A549 (cell line): ENCODE results near the gene N4BP2L2. TPM values are rescaled to one million over a fixed set of nuclear protein-coding genes. Genes with fewer than 3 reads are reported as not detected.

Source experiments
- ATAC-seq, 2 experiments: fragments of 200-7000 bp in 1 of 2; fragments of >200 bp in 1 of 2; cut with Nextera tagmentation in 1 of 2; cut with Tn5 transposase in 1 of 2; 3 replicates each; pipeline versions ENCODE4 v1.8.0 to v1.9.1; 2018 to 2020; ENCODE audit warnings: mild to moderate bottlenecking in 1 of 2, moderate library complexity in 1 of 2
- CTCF ChIA-PET: fragments of 300-600 bp; sonication (Branson Sonifier 250); formaldehyde crosslinking; extraction: SDS; loops from one replicate; lab custom pipeline; 2021; ENCODE audit warnings: antibody characterized with exemption, inconsistent platforms; lab: Yijun Ruan, JAX
- POLR2A ChIA-PET: fragments of 350-600 bp; formaldehyde crosslinking; extraction: SDS; loops from one replicate; lab custom pipeline; 2021; ENCODE audit warnings: antibody characterized with exemption, inconsistent platforms; lab: Yijun Ruan, JAX
- DNase-seq, 2 experiments: peaks; one replicate each; pipeline versions ENCODE4 v3.0.0 to v3.0.0-alpha.2; 2011 to 2016; ENCODE audit warnings: low read depth in 1 of 2, low spot score in 1 of 2
- FAIRE-seq: peaks from 2 replicates; lab custom pipeline; 2011; peaks lifted over from hg19 to GRCh38; lab: Jason Lieb, UNC
- H3K27ac ChIP-seq, 2 experiments: fragments of >200 bp; sonication (Bioruptor Twin); formaldehyde crosslinking; 3 replicates each; pipeline ENCODE4 v1.5.1; 2016 to 2017
- H3K4me1 ChIP-seq: fragments of >200 bp; sonication (Bioruptor Twin); formaldehyde crosslinking; 3 replicates; pipeline ENCODE4 v1.6.1; 2016
- H3K4me2 ChIP-seq: fragments of >200 bp; sonication (Bioruptor Twin); formaldehyde crosslinking; 3 replicates; pipeline ENCODE4 v1.6.1; 2016
- H3K4me3 ChIP-seq: fragments of >200 bp; sonication (Bioruptor Twin); formaldehyde crosslinking; 3 replicates; pipeline ENCODE4 v1.5.1; 2016
- H3K9me3 ChIP-seq: fragments of >200 bp; sonication (Bioruptor Twin); formaldehyde crosslinking; 3 replicates; pipeline ENCODE4 v1.6.1; 2016
- CBX8 ChIP-seq: fragments of 200-600 bp; sonication (generic); IDR thresholded peaks from 2 replicates; pipeline ENCODE4 v1.6.1; 2016
- CHD4 ChIP-seq: fragments of 200-600 bp; sonication (generic); IDR thresholded peaks from 2 replicates; pipeline ENCODE4 v1.6.1; 2016; ENCODE audit warnings: antibody characterized with exemption, mild to moderate bottlenecking, borderline replicate concordance
- E2F6 ChIP-seq: IDR thresholded peaks from 2 replicates; pipeline ENCODE4 v1.6.1; 2012; ENCODE audit warnings: low read depth, borderline replicate concordance
- FOSB ChIP-seq: fragments of 250-450 bp; sonication (Bioruptor Pico); IDR thresholded peaks from 2 replicates; pipeline ENCODE4 v1.5.0; 2020; ENCODE audit warnings: mild to moderate bottlenecking, moderate library complexity
- FOSL2 ChIP-seq, 2 experiments: fragments of 450-650 bp in 1 of 2; fragments of >200 bp in 1 of 2; sonication (Bioruptor Twin) in 1 of 2; formaldehyde crosslinking; IDR thresholded peaks; 2 replicates each; pipeline versions ENCODE4 v1.5.0 to v1.6.1; 2016 to 2020; ENCODE audit warnings: mild to moderate bottlenecking in 1 of 2, moderate library complexity in 1 of 2
- GATA3 ChIP-seq: IDR thresholded peaks from 2 replicates; pipeline ENCODE4 v1.6.1; 2012; ENCODE audit warnings: borderline replicate concordance
- HDAC2 ChIP-seq: fragments of 200-600 bp; sonication (generic); IDR thresholded peaks from 2 replicates; pipeline ENCODE4 v1.6.1; 2016
- HES2 ChIP-seq: fragments of >200 bp; sonication (Bioruptor Twin); formaldehyde crosslinking; IDR thresholded peaks from 2 replicates; pipeline ENCODE4 v1.6.1; 2016
- HEYL ChIP-seq: fragments of 250-450 bp; sonication (Bioruptor Pico); IDR thresholded peaks from 2 replicates; pipeline ENCODE4 v1.8.0; 2021; ENCODE audit warnings: mild to moderate bottlenecking, moderate library complexity
- HMGXB4 ChIP-seq: fragments of 250-450 bp; sonication (Bioruptor Pico); IDR thresholded peaks from 2 replicates; pipeline ENCODE4 v1.5.0; 2021; ENCODE audit warnings: mild to moderate bottlenecking, moderate library complexity, borderline replicate concordance
- HOXB5 ChIP-seq: fragments of 250-450 bp; sonication (Bioruptor Pico); IDR thresholded peaks from 2 replicates; pipeline ENCODE4 v1.5.0; 2020; ENCODE audit warnings: mild to moderate bottlenecking, moderate library complexity
- JUN ChIP-seq, 2 experiments: fragments of >200 bp; sonication (Bioruptor Twin); formaldehyde crosslinking; IDR thresholded peaks; 2 replicates in 1 of 2; 3 replicates in 1 of 2; pipeline ENCODE4 v1.6.1; 2016 to 2017
- JUNB ChIP-seq: fragments of >200 bp; sonication (Bioruptor Twin); formaldehyde crosslinking; IDR thresholded peaks from 2 replicates; pipeline ENCODE4 v1.6.1; 2016
- KDM5A ChIP-seq: fragments of 200-600 bp; sonication (generic); IDR thresholded peaks from 2 replicates; pipeline ENCODE4 v1.6.1; 2016; ENCODE audit warnings: antibody characterized with exemption, mild to moderate bottlenecking
- MAFK ChIP-seq: fragments of 450-650 bp; IDR thresholded peaks from 2 replicates; pipeline ENCODE4 v1.6.1; 2014; ENCODE audit not compliant: partially characterized antibody
- NFE2L2 ChIP-seq: fragments of 150-350 bp; conservative IDR thresholded peaks from 2 replicates; pipeline ENCODE4 v1.6.1; 2014; ENCODE audit warnings: low read length
- NPAS2 ChIP-seq: fragments of 250-450 bp; sonication (Bioruptor Pico); IDR thresholded peaks from 2 replicates; pipeline ENCODE4 v1.8.0; 2022; ENCODE audit warnings: mild to moderate bottlenecking, moderate library complexity, borderline replicate concordance
- NR3C1 ChIP-seq: fragments of >200 bp; sonication (Bioruptor Twin); formaldehyde crosslinking; IDR thresholded peaks from 3 replicates; pipeline ENCODE4 v1.6.1; 2017
- PBX3 ChIP-seq: IDR thresholded peaks from 2 replicates; pipeline ENCODE4 v1.6.1; 2012
- POLR2A ChIP-seq: IDR thresholded peaks from 2 replicates; pipeline ENCODE4 v1.6.1; 2012; ENCODE audit warnings: mild to moderate bottlenecking, low read length
- POLR2AphosphoS2 ChIP-seq: conservative IDR thresholded peaks from 2 replicates; pipeline ENCODE4 v1.6.1; 2012; ENCODE audit warnings: low read length, improper control_type of control experiment, inconsistent platforms
- RAD21 ChIP-seq, 2 experiments: fragments of >200 bp in 1 of 2; sonication (Bioruptor Twin) in 1 of 2; formaldehyde crosslinking in 1 of 2; IDR thresholded peaks in 1 of 2; conservative IDR thresholded peaks in 1 of 2; 2 replicates in 1 of 2; 3 replicates in 1 of 2; pipeline ENCODE4 v1.6.1; 2012 to 2018; ENCODE audit warnings: inconsistent platforms in 1 of 2
- RCOR1 ChIP-seq: fragments of 150-350 bp; IDR thresholded peaks from 2 replicates; pipeline ENCODE4 v1.6.1; 2014; ENCODE audit warnings: antibody characterized with exemption, low read length, low read depth
- REST ChIP-seq: fragments of 200-600 bp; sonication (generic); IDR thresholded peaks from 2 replicates; pipeline ENCODE4 v1.6.1; 2016; ENCODE audit warnings: antibody characterized with exemption, mild to moderate bottlenecking, moderate library complexity
- SMC3 ChIP-seq: fragments of >200 bp; sonication (Bioruptor Twin); formaldehyde crosslinking; IDR thresholded peaks from 3 replicates; pipeline ENCODE4 v1.6.1; 2018; ENCODE audit warnings: inconsistent platforms
- SREBF2 ChIP-seq: fragments of 450-650 bp; IDR thresholded peaks from 2 replicates; pipeline ENCODE4 v1.6.1; 2014; ENCODE audit warnings: mild to moderate bottlenecking, moderate library complexity
- TP53 ChIP-seq: fragments of 250-450 bp; sonication (Bioruptor Pico); IDR thresholded peaks from 2 replicates; pipeline ENCODE4 v1.5.0; 2021; ENCODE audit warnings: mild to moderate bottlenecking, moderate library complexity
- ZC3H11A ChIP-seq: fragments of 450-650 bp; IDR thresholded peaks from 2 replicates; pipeline ENCODE4 v1.6.1; 2014; ENCODE audit warnings: antibody characterized with exemption, mild to moderate bottlenecking
- ZNF302 ChIP-seq: fragments of 250-450 bp; sonication (Bioruptor Pico); IDR thresholded peaks from 2 replicates; pipeline ENCODE4 v1.9.0; 2021; ENCODE audit warnings: inconsistent platforms, mild to moderate bottlenecking, moderate library complexity
- WGBS: methylation state at CpG from one replicate; pipeline ENCODE4 v1.1.6; 2017; ENCODE audit errors: missing lambda C conversion rate; 5-methylcytosine and 5-hydroxymethylcytosine counted together
- polyA plus RNA-seq, 4 experiments: library from polyadenylated mRNA; depleted of rRNA in 3 of 4; stranded (reverse); fragments of >200 nt; fragmentation: RNase III in 1 of 4; extraction: RNeasy Plus Mini Kit Qiagen cat#74134 plus additional on column Dnase treatment in 1 of 4; gene quantifications; 2 replicates in 3 of 4; 3 replicates in 1 of 4; pipeline ENCODE4 v1.2.3, GENCODE V29; 2011 to 2017

N4BP2L2 gene
- polyA plus RNA-seq, 2 of the 4 experiments (the other 2 are of a cell fraction) = 29.3 to 56.2 TPM

- no peak for TF ChIP-seq REST
These were observed 934 bp downstream of the N4BP2L2 start (continued) for GRCh38 chr13:32537580-32538142.

GRCh38 chr13:32535748-32536147 is 2.8 kb downstream of the N4BP2L2 start:
- WGBS = 97% methylated on average over 2 of the region's 2 CpGs
- CTCF ChIA-PET = no interaction called here
- Histone ChIP-seq H3K4me2 (no peak overlapping the region), H3K27ac (no peak overlapping the region), H3K4me1 (peaks cover 13% of the 10 kb centered on the region; the same call in 2 of the 3 replicates)
- DNase-seq = no peak
- TF ChIP-seq POLR2A (no peak), JUNB (no peak), HDAC2 (no peak), FOSB (CRISPR knock-in tag) (no peak), HEYL (CRISPR knock-in tag) (no peak), SMC3 (no peak), NR3C1 (no peak), PBX3 (no peak), TP53 (CRISPR knock-in tag) (no peak), POLR2AphosphoS2 (no peak), JUN (IDR thresholded peaks at IDR 0.05) (no peak), ZNF302 (CRISPR knock-in tag) (no peak), CBX8 (no peak)
- TF ChIP-seq, all 56 proteins: peak for 0
- Histone ChIP-seq H3K9me3 (no peaks in the 10 kb centered on the region), H3K4me3 (no peak overlapping the region)
- no peak for FAIRE-seq
- POLR2A ChIA-PET = no interaction called here
- no peak for ATAC-seq

GRCh38 chr13:32535115-32535514 is 3.5 kb downstream of the N4BP2L2 start:
- TF ChIP-seq ZC3H11A (no peak), HOXB5 (CRISPR knock-in tag) (no peak), SREBF2 (no peak), HES2 (no peak), MAFK (no peak), GATA3 (no peak), HMGXB4 (CRISPR knock-in tag) (no peak), KDM5A (no peak), NPAS2 (no peak), RAD21 (conservative IDR thresholded peaks at IDR 0.05 in 1 of 2, IDR thresholded peaks at IDR 0.05 in 1 of 2) (no peak), SMC3 (no peak), JUN (IDR thresholded peaks at IDR 0.05) (no peak), CHD4 (no peak), NFE2L2 (no peak), FOSL2 (IDR thresholded peaks at IDR 0.05) (no peak), FOSL2 (CRISPR knock-in tag; IDR thresholded peaks at IDR 0.05) (no peak), E2F6 (no peak), RCOR1 (no peak)
- FAIRE-seq (no peak), ATAC-seq (no peak), DNase-seq (no peak)
- CTCF ChIA-PET = no interaction called here
- no peak overlapping the region for H3K4me2 ChIP-seq
- no peak overlapping the region for H3K27ac ChIP-seq
- 90% methylated on average over 1 of the region's 1 CpG for WGBS
- H3K4me1 ChIP-seq = peaks cover 13% of the 10 kb centered on the region; the same call in 2 of the 3 replicates
- H3K9me3 ChIP-seq = no peaks in the 10 kb centered on the region
- POLR2A ChIA-PET = no interaction called here
- H3K4me3 ChIP-seq = no peak overlapping the region
